SK-N-SH treated with all-trans-retinoic acid at 6 μM for 48 hours (cell line): ENCODE measurements around the gene NUPR2.

Experiments
- ATAC-seq: fragments of 200-7000 bp; cut with Tn5 transposase; 3 replicates; pipeline ENCODE4 v1.9.1; 2020; ENCODE audit warnings: mild to moderate bottlenecking, moderate library complexity
- ARNTL ChIP-seq: fragments of 450-650 bp; formaldehyde crosslinking; IDR thresholded peaks from 2 replicates; pipeline ENCODE4 v1.5.0; 2020; ENCODE audit warnings: low read depth, mild to moderate bottlenecking, moderate library complexity, borderline replicate concordance
- BACH2 ChIP-seq: fragments of 250-450 bp; sonication (Bioruptor Pico); IDR thresholded peaks from 2 replicates; pipeline ENCODE4 v1.9.0; 2021; ENCODE audit warnings: mild to moderate bottlenecking, borderline replicate concordance
- CREB5 ChIP-seq: fragments of 250-450 bp; sonication (Bioruptor Pico); IDR thresholded peaks from 2 replicates; pipeline ENCODE4 v1.5.1; 2020; ENCODE audit warnings: low read depth, mild to moderate bottlenecking, moderate library complexity
- CSDC2 ChIP-seq: fragments of 250-450 bp; sonication (Bioruptor Pico); IDR thresholded peaks from 2 replicates; pipeline ENCODE4 v1.5.0; 2020; ENCODE audit warnings: mild to moderate bottlenecking, moderate library complexity
- CSRNP3 ChIP-seq: fragments of 250-450 bp; sonication (Bioruptor Pico); IDR thresholded peaks from 2 replicates; pipeline ENCODE4 v1.5.1; 2021; ENCODE audit warnings: mild to moderate bottlenecking, moderate library complexity
- ESRRG ChIP-seq: fragments of 250-450 bp; sonication (Bioruptor Pico); IDR thresholded peaks from 2 replicates; pipeline ENCODE4 v1.6.1; 2021; ENCODE audit warnings: mild to moderate bottlenecking
- GLIS3 ChIP-seq: fragments of 250-450 bp; sonication (Bioruptor Pico); IDR thresholded peaks from 2 replicates; pipeline ENCODE4 v1.5.0; 2020; ENCODE audit warnings: mild to moderate bottlenecking, moderate library complexity
- ISL1 ChIP-seq: fragments of 250-450 bp; sonication (Bioruptor Pico); IDR thresholded peaks from 2 replicates; pipeline ENCODE4 v2.1.2; 2022; ENCODE audit warnings: mild to moderate bottlenecking, moderate library complexity
- OSR1 ChIP-seq: fragments of 250-450 bp; sonication (Bioruptor Pico); IDR thresholded peaks from 2 replicates; pipeline ENCODE4 v1.8.0; 2022; ENCODE audit warnings: moderate library complexity, mild to moderate bottlenecking, inconsistent platforms
- PATZ1 ChIP-seq: fragments of 250-450 bp; sonication (Bioruptor Pico); IDR thresholded peaks from 2 replicates; pipeline ENCODE4 v1.8.0; 2020; ENCODE audit warnings: mild to moderate bottlenecking, moderate library complexity, borderline replicate concordance
- POU6F1 ChIP-seq: fragments of 250-450 bp; sonication (Bioruptor Pico); IDR thresholded peaks from 2 replicates; pipeline ENCODE4 v1.8.0; 2021; ENCODE audit warnings: low read depth, mild to moderate bottlenecking, moderate library complexity, borderline replicate concordance
- PPARA ChIP-seq: fragments of 250-450 bp; sonication (Bioruptor Pico); IDR thresholded peaks from 2 replicates; pipeline ENCODE4 v1.5.0; 2020; ENCODE audit warnings: mild to moderate bottlenecking, borderline replicate concordance
- RARB ChIP-seq: fragments of 250-450 bp; sonication (Bioruptor Pico); IDR thresholded peaks from 2 replicates; pipeline ENCODE4 v1.8.0; 2021; ENCODE audit warnings: mild to moderate bottlenecking, moderate library complexity
- SNAI2 ChIP-seq: fragments of 250-450 bp; sonication (Bioruptor Pico); IDR thresholded peaks from 2 replicates; pipeline ENCODE4 v1.5.0; 2020; ENCODE audit warnings: mild to moderate bottlenecking, moderate library complexity
- TCF4 ChIP-seq: fragments of 250-450 bp; sonication (Bioruptor Pico); IDR thresholded peaks from 2 replicates; pipeline ENCODE4 v1.8.0; 2021; ENCODE audit warnings: mild to moderate bottlenecking, moderate library complexity, borderline replicate concordance
- TOX ChIP-seq: fragments of 250-450 bp; sonication (Bioruptor Pico); IDR thresholded peaks from 2 replicates; pipeline ENCODE4 v1.8.0; 2021; ENCODE audit warnings: mild to moderate bottlenecking, moderate library complexity, borderline replicate concordance
- TSHZ2 ChIP-seq: fragments of 250-450 bp; sonication (Bioruptor Pico); IDR thresholded peaks from 2 replicates; pipeline ENCODE4 v1.5.0; 2020; ENCODE audit warnings: mild to moderate bottlenecking, moderate library complexity
- ZC3H10 ChIP-seq: fragments of 250-450 bp; sonication (Bioruptor Pico); IDR thresholded peaks from 2 replicates; pipeline ENCODE4 v1.5.1; 2021; ENCODE audit warnings: mild to moderate bottlenecking, moderate library complexity
- ZFP3 ChIP-seq: fragments of 250-450 bp; sonication (Bioruptor Pico); IDR thresholded peaks from 2 replicates; pipeline ENCODE4 v1.5.0; 2020; ENCODE audit warnings: mild to moderate bottlenecking, moderate library complexity
- ZFP30 ChIP-seq: fragments of 450-650 bp; formaldehyde crosslinking; IDR thresholded peaks from 2 replicates; pipeline ENCODE4 v1.5.0; 2022; ENCODE audit warnings: mild to moderate bottlenecking, moderate library complexity
- ZNF565 ChIP-seq: fragments of 450-650 bp; formaldehyde crosslinking; conservative IDR thresholded peaks from 2 replicates; pipeline ENCODE4 v1.5.0; 2020; ENCODE audit warnings: low read depth, mild to moderate bottlenecking, moderate library complexity
- ZNF70 ChIP-seq: fragments of 450-650 bp; formaldehyde crosslinking; IDR thresholded peaks from 2 replicates; pipeline ENCODE4 v1.5.0; 2020; ENCODE audit warnings: mild to moderate bottlenecking, moderate library complexity
- ZNF8 ChIP-seq: fragments of 450-650 bp; formaldehyde crosslinking; IDR thresholded peaks from 2 replicates; pipeline ENCODE4 v1.5.0; 2020; ENCODE audit warnings: mild to moderate bottlenecking, moderate library complexity

The NUPR2 gene

GRCh38 chr7:56125831-56126230, 9.6 kb upstream of the NUPR2 start:
- no peak for TF ChIP-seq TCF4
- no peak for TF ChIP-seq RARB (CRISPR knock-in tag)
- no peak for TF ChIP-seq CSDC2 (CRISPR knock-in tag)
- TF ChIP-seq CSRNP3 (CRISPR knock-in tag) = no peak
- TF ChIP-seq PATZ1 (CRISPR knock-in tag) = no peak
- no peak for TF ChIP-seq POU6F1 (CRISPR knock-in tag)
- TF ChIP-seq PPARA (CRISPR knock-in tag) = no peak
- TF ChIP-seq ARNTL (CRISPR knock-in tag) = no peak
- TF ChIP-seq OSR1 (CRISPR knock-in tag) = no peak
- TF ChIP-seq TOX (CRISPR knock-in tag) = no peak
- TF ChIP-seq ZFP30 (CRISPR knock-in tag) = no peak
- TF ChIP-seq BACH2 (CRISPR knock-in tag) = no peak
- no peak for TF ChIP-seq ISL1 (CRISPR knock-in tag)
- no peak for TF ChIP-seq CREB5 (CRISPR knock-in tag)
- TF ChIP-seq ZNF70 (CRISPR knock-in tag) = no peak
- no peak for TF ChIP-seq GLIS3 (CRISPR knock-in tag)
- no peak for ATAC-seq

GRCh38 chr7:56124981-56125380, 8.8 kb upstream of the NUPR2 start:
- no peak for ATAC-seq
- no peak for TF ChIP-seq CSDC2 (CRISPR knock-in tag)
- no peak for TF ChIP-seq ZNF70 (CRISPR knock-in tag)
- TF ChIP-seq ZC3H10 = no peak
- no peak for TF ChIP-seq ZFP30 (CRISPR knock-in tag)
- no peak for TF ChIP-seq ESRRG (CRISPR knock-in tag)
- no peak for TF ChIP-seq ISL1 (CRISPR knock-in tag)
- TF ChIP-seq POU6F1 (CRISPR knock-in tag) = no peak
- no peak for TF ChIP-seq OSR1 (CRISPR knock-in tag)
- TF ChIP-seq PPARA (CRISPR knock-in tag) = no peak
- TF ChIP-seq TOX (CRISPR knock-in tag) = no peak
- TF ChIP-seq SNAI2 = no peak
- no peak for TF ChIP-seq ARNTL (CRISPR knock-in tag)
- no peak for TF ChIP-seq ZNF8
- TF ChIP-seq ZNF565 = no peak
- TF ChIP-seq CREB5 (CRISPR knock-in tag) = no peak
- TF ChIP-seq ZFP3 (CRISPR knock-in tag) = no peak

GRCh38 chr7:56121440-56121839, 5.2 kb upstream of the NUPR2 start:
- no peak for ATAC-seq
- TF ChIP-seq ZNF70 (CRISPR knock-in tag) (no peak), BACH2 (CRISPR knock-in tag) (no peak), RARB (CRISPR knock-in tag) (no peak), ZFP30 (CRISPR knock-in tag) (no peak), ISL1 (CRISPR knock-in tag) (no peak), CSRNP3 (CRISPR knock-in tag) (no peak), SNAI2 (no peak), GLIS3 (CRISPR knock-in tag) (no peak), TSHZ2 (CRISPR knock-in tag) (no peak), OSR1 (CRISPR knock-in tag) (no peak), TCF4 (no peak), ZNF8 (no peak)
